Astrocyte (in vitro differentiated cells and primary cell): ENCODE data around the gene SFRP2. TPM values are rescaled to one million over a fixed set of nuclear protein-coding genes. Genes with fewer than 3 reads are reported as not detected.

Experiments used
- DNase-seq: peaks from one replicate; pipeline ENCODE4 v3.0.0-alpha.2; 2010; ENCODE audit warnings: low read depth
- FAIRE-seq: peaks from 2 replicates; lab custom pipeline; 2011; peaks lifted over from hg19 to GRCh38; lab: Jason Lieb, UNC
- H2AFZ ChIP-seq: 2 replicates; pipeline ENCODE4 v1.6.0; 2012; ENCODE audit warnings: low read depth, low read length, inconsistent platforms
- H3K27ac ChIP-seq: 2 replicates; pipeline ENCODE4 v1.5.1; 2011; ENCODE audit warnings: low read depth, low read length, inconsistent platforms
- H3K27me3 ChIP-seq: 2 replicates; pipeline ENCODE4 v1.6.0; 2011; ENCODE audit warnings: low read length, inconsistent platforms; ENCODE audit not compliant: insufficient read depth
- H3K36me3 ChIP-seq: 2 replicates; pipeline ENCODE4 v1.5.1; 2011; ENCODE audit warnings: low read length, inconsistent platforms; ENCODE audit not compliant: insufficient read depth
- H3K4me1 ChIP-seq: 2 replicates; pipeline ENCODE4 v1.5.1; 2011; ENCODE audit warnings: low read length, inconsistent platforms; ENCODE audit not compliant: insufficient read depth
- H3K4me2 ChIP-seq: 2 replicates; pipeline ENCODE4 v1.6.0; 2012; ENCODE audit warnings: low read length, inconsistent platforms
- H3K4me3 ChIP-seq: 2 replicates; pipeline ENCODE4 v1.5.1; 2011; ENCODE audit warnings: low read depth, mild to moderate bottlenecking, low read length, inconsistent platforms; ENCODE audit not compliant: insufficient read depth
- H3K79me2 ChIP-seq: 2 replicates; pipeline ENCODE4 v1.6.0; 2012; ENCODE audit warnings: mild to moderate bottlenecking, low read length, inconsistent platforms; ENCODE audit not compliant: insufficient read depth
- H3K9ac ChIP-seq: 2 replicates; pipeline ENCODE4 v1.6.0; 2012; ENCODE audit warnings: mild to moderate bottlenecking, low read length, inconsistent platforms
- H3K9me3 ChIP-seq: 2 replicates; pipeline ENCODE4 v1.5.1; 2012; ENCODE audit warnings: low read depth, mild to moderate bottlenecking, low read length, inconsistent platforms; ENCODE audit not compliant: insufficient read depth
- H4K20me1 ChIP-seq: 2 replicates; pipeline ENCODE4 v1.6.0; 2012; ENCODE audit warnings: low read length, inconsistent platforms; ENCODE audit not compliant: insufficient read depth
- H3K27ac Mint-ChIP-seq: one replicate; pipeline ENCODE4 v1.8.0; 2021; ENCODE audit warnings: mild to moderate bottlenecking, mixed read lengths; ENCODE audit not compliant: unreplicated experiment
- H3K27me3 Mint-ChIP-seq: one replicate; pipeline ENCODE4 v1.8.0; 2021; ENCODE audit warnings: low read depth, mixed read lengths; ENCODE audit not compliant: unreplicated experiment
- H3K36me3 Mint-ChIP-seq: one replicate; pipeline ENCODE4 v1.8.0; 2021; ENCODE audit warnings: low read depth, mixed read lengths; ENCODE audit not compliant: unreplicated experiment
- H3K4me1 Mint-ChIP-seq: one replicate; pipeline ENCODE4 v1.8.0; 2021; ENCODE audit warnings: low read depth, mixed read lengths; ENCODE audit not compliant: unreplicated experiment
- H3K4me3 Mint-ChIP-seq: one replicate; pipeline ENCODE4 v1.8.0; 2021; ENCODE audit warnings: mild to moderate bottlenecking, moderate library complexity, mixed read lengths; ENCODE audit not compliant: unreplicated experiment
- H3K9me3 Mint-ChIP-seq: one replicate; pipeline ENCODE4 v1.8.0; 2021; ENCODE audit warnings: mild to moderate bottlenecking, mixed read lengths; ENCODE audit not compliant: unreplicated experiment
- EZH2 ChIP-seq: IDR thresholded peaks from 2 replicates; pipeline ENCODE4 v1.6.1; 2012; ENCODE audit warnings: mild to moderate bottlenecking, low read length, inconsistent platforms; ENCODE audit not compliant: insufficient read depth
- total RNA-seq: library from RNA; stranded (reverse); gene quantifications from 2 replicates; pipeline ENCODE4 v1.2.1, GENCODE V29; 2021
- TF ChIP-seq, protein P1 (sequence below): IDR thresholded peaks from 2 replicates; pipeline ENCODE4 v1.5.1; 2011; ENCODE audit warnings: low read depth, mild to moderate bottlenecking, inconsistent platforms, low read length, moderate library complexity; ENCODE audit not compliant: insufficient read depth

Gene SFRP2
- total RNA-seq, 1 donor from 2014 or later, result 92.8 TPM

GRCh38 chr4:153780221-153780620 lies 8.7 kb downstream of the SFRP2 start:
- Histone ChIP-seq H3K79me2 (no peaks in the 10 kb centered on the region), H3K4me3 (no peak overlapping the region), H3K9ac (no peak overlapping the region), H2AFZ (no peak overlapping the region), H3K36me3 (no peaks in the 10 kb centered on the region), H3K27me3 (peaks cover 9% of the 10 kb centered on the region), H3K4me2 (no peak overlapping the region), H3K9me3 (no peaks in the 10 kb centered on the region), H4K20me1 (no peaks in the 10 kb centered on the region), H3K4me1 (peaks cover 4% of the 10 kb centered on the region), H3K27ac (no peak overlapping the region)
- Mint-ChIP-seq H3K9me3 (no peaks in the 10 kb centered on the region), H3K36me3 (no peaks in the 10 kb centered on the region), H3K27me3 (no peaks in the 10 kb centered on the region), H3K4me3 (no peak overlapping the region), H3K27ac (no peak overlapping the region), H3K4me1 (peaks cover 4% of the 10 kb centered on the region)
- no peak for FAIRE-seq
- TF ChIP-seq EZH2, result no peak
- TF ChIP-seq, protein P1, sequence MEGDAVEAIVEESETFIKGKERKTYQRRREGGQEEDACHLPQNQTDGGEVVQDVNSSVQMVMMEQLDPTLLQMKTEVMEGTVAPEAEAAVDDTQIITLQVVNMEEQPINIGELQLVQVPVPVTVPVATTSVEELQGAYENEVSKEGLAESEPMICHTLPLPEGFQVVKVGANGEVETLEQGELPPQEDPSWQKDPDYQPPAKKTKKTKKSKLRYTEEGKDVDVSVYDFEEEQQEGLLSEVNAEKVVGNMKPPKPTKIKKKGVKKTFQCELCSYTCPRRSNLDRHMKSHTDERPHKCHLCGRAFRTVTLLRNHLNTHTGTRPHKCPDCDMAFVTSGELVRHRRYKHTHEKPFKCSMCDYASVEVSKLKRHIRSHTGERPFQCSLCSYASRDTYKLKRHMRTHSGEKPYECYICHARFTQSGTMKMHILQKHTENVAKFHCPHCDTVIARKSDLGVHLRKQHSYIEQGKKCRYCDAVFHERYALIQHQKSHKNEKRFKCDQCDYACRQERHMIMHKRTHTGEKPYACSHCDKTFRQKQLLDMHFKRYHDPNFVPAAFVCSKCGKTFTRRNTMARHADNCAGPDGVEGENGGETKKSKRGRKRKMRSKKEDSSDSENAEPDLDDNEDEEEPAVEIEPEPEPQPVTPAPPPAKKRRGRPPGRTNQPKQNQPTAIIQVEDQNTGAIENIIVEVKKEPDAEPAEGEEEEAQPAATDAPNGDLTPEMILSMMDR, result no peak
- DNase-seq, result no peak

DNA sequence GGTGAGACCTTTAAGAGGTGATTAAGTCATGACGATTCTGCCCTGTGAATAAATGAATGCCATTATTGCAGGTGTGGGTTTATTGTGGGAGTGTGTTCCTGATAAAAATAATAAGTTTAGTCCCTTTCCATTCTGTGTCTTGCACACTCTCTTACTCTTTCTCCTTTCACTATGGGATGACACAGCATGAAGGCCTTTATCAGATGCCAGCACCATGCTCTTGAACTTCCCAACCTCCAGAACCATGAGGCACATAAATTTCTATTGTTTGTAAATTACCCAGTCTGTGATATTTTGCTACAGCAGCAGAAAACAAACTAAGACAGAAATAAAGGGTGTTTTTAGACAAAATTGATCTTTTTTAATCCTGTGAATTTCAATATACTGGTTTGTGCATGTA lies 10.5 kb downstream of the SFRP2 start:
- no peak overlapping the region for H3K27ac ChIP-seq
- no peaks in the 10 kb centered on the region for H3K79me2 ChIP-seq
- no peak overlapping the region for H3K4me3 ChIP-seq
- no peak overlapping the region for H2AFZ ChIP-seq
- H3K4me3 Mint-ChIP-seq, result no peak overlapping the region
- H3K4me1 Mint-ChIP-seq, result peaks cover 4% of the 10 kb centered on the region
- H3K9ac ChIP-seq, result no peak overlapping the region
- H3K27me3 Mint-ChIP-seq, result no peaks in the 10 kb centered on the region
- H3K27me3 ChIP-seq, result peaks cover 5% of the 10 kb centered on the region
- no peaks in the 10 kb centered on the region for H3K36me3 ChIP-seq
- TF ChIP-seq EZH2, result no peak
- TF ChIP-seq, protein P1, result no peak
- FAIRE-seq (no peak), DNase-seq (no peak)
- H3K4me1 ChIP-seq, result peaks cover 4% of the 10 kb centered on the region
- no peaks in the 10 kb centered on the region for H3K36me3 Mint-ChIP-seq
- H3K4me2 ChIP-seq, result no peak overlapping the region
- H3K9me3 ChIP-seq, result no peaks in the 10 kb centered on the region
- H4K20me1 ChIP-seq, result no peaks in the 10 kb centered on the region
- H3K27ac Mint-ChIP-seq, result no peak overlapping the region
- H3K9me3 Mint-ChIP-seq, result no peaks in the 10 kb centered on the region

GRCh38 chr4:153777421-153777820 lies 11.5 kb downstream of the SFRP2 start:
- Histone ChIP-seq H3K36me3 (no peaks in the 10 kb centered on the region), H3K27ac (no peak overlapping the region), H3K4me2 (no peak overlapping the region), H2AFZ (no peak overlapping the region), H3K79me2 (no peaks in the 10 kb centered on the region), H3K4me1 (peaks cover 4% of the 10 kb centered on the region), H3K9me3 (no peaks in the 10 kb centered on the region), H4K20me1 (no peaks in the 10 kb centered on the region), H3K27me3 (peaks cover 5% of the 10 kb centered on the region), H3K4me3 (no peak overlapping the region), H3K9ac (no peak overlapping the region)
- H3K9me3 Mint-ChIP-seq, result no peaks in the 10 kb centered on the region
- DNase-seq (no peak), FAIRE-seq (no peak)
- H3K27ac Mint-ChIP-seq, result no peak overlapping the region
- no peaks in the 10 kb centered on the region for H3K36me3 Mint-ChIP-seq
- peaks cover 4% of the 10 kb centered on the region for H3K4me1 Mint-ChIP-seq
- H3K4me3 Mint-ChIP-seq, result no peak overlapping the region
- no peak for TF ChIP-seq EZH2
- TF ChIP-seq, protein P1, result no peak
- H3K27me3 Mint-ChIP-seq, result no peaks in the 10 kb centered on the region
